ENCODE data around the gene KPNA6.

The KPNA6 gene

GRCh38 chr1:32111040-32111623 is 3.3 kb downstream of the KPNA6 start:
- no peak for TF ChIP-seq CTCF (IDR thresholded peaks at IDR 0.05)

- no peak for TF ChIP-seq CTCF (IDR thresholded peaks at IDR 0.05)
Measured at GRCh38 chr1:32111789-32112188, 3.9 kb downstream of the KPNA6 start.

GRCh38 chr1:32112806-32113375 is 5.0 kb downstream of the KPNA6 start:
- no peak for TF ChIP-seq CTCF (IDR thresholded peaks at IDR 0.05)

GRCh38 chr1:32114420-32114819 is 6.6 kb downstream of the KPNA6 start:
- no peak for TF ChIP-seq CTCF (IDR thresholded peaks at IDR 0.05)

- no peak for TF ChIP-seq CTCF (IDR thresholded peaks at IDR 0.05)
Measured at GRCh38 chr1:32115496-32115895, 7.6 kb downstream of the KPNA6 start.

GRCh38 chr1:32116531-32116930 is 8.7 kb downstream of the KPNA6 start:
- TF ChIP-seq CTCF (IDR thresholded peaks at IDR 0.05): no peak

GRCh38 chr1:32122151-32122550 is 14.3 kb downstream of the KPNA6 start:
- no peak for TF ChIP-seq CTCF (IDR thresholded peaks at IDR 0.05)

- no peak for TF ChIP-seq CTCF (IDR thresholded peaks at IDR 0.05)
Measured at GRCh38 chr1:32125313-32125712, 17.5 kb downstream of the KPNA6 start.

Data from LNCAP (cell line).